ENCODE results near the gene CNOT3. TPM values are rescaled to one million over a fixed set of nuclear protein-coding genes. Genes with fewer than 3 reads are reported as not detected.

The CNOT3 gene
- total and polyA plus RNA-seq, 2 donors = 7.6 to 27.8 TPM

GRCh38 chr19:54160182-54160811 is 22.7 kb downstream of the CNOT3 start:
- Histone ChIP-seq H3K4me3 (ENCODE audit: low read length in 2 of 2) (peak overlapping the region; percentile 56 to 65), H3K4me1 (ENCODE audit: control insufficient read depth in 2 of 2, insufficient read depth in 2 of 2, low read length in 2 of 2) (peaks cover 27 to 61% of the 10 kb centered on the region in 2 donors), H3K9me3 (ENCODE audit: control insufficient read depth in 2 of 2, insufficient read depth in 1 of 2, low read length in 1 of 2) (peaks cover 0 to 19% of the 10 kb centered on the region in 2 donors), H3K27ac (ENCODE audit: low read depth in 1 of 2, low read length in 1 of 2) (peak overlapping the region; percentile 73 to 78), H3K27me3 (ENCODE audit: control insufficient read depth in 2 of 2, insufficient read depth in 1 of 2, low read length in 1 of 2) (peaks cover 6 to 35% of the 10 kb centered on the region in 2 donors), H3K36me3 (ENCODE audit: control insufficient read depth in 2 of 2, insufficient read depth in 2 of 2, low read length in 1 of 2) (peaks cover 29 to 34% of the 10 kb centered on the region in 2 donors)
- DNase-seq (ENCODE audit: low read depth in 6 of 9, low spot score in 9 of 9) = no peak
- 9% methylated on average over 28 of the region's 28 CpGs for WGBS

- no peak for DNase-seq (ENCODE audit: low read depth in 6 of 9, low spot score in 9 of 9)
- Histone ChIP-seq H3K4me1 (ENCODE audit: control insufficient read depth in 2 of 2, insufficient read depth in 2 of 2, low read length in 2 of 2) (peaks cover 23 to 56% of the 10 kb centered on the region in 2 donors), H3K27me3 (ENCODE audit: control insufficient read depth in 2 of 2, insufficient read depth in 1 of 2, low read length in 1 of 2) (peaks cover 6 to 41% of the 10 kb centered on the region in 2 donors), H3K9me3 (ENCODE audit: control insufficient read depth in 2 of 2, insufficient read depth in 1 of 2, low read length in 1 of 2) (peaks cover 0 to 24% of the 10 kb centered on the region in 2 donors), H3K27ac (ENCODE audit: low read depth in 1 of 2, low read length in 1 of 2) (no peak overlapping the region), H3K36me3 (ENCODE audit: control insufficient read depth in 2 of 2, insufficient read depth in 2 of 2, low read length in 1 of 2) (peaks cover 24 to 28% of the 10 kb centered on the region in 2 donors), H3K4me3 (ENCODE audit: low read length in 2 of 2) (peak overlapping the region; percentile 56 to 65)
- 74% methylated on average over 13 of the region's 13 CpGs for WGBS
Observed at GRCh38 chr19:54160854-54161253, 23.3 kb downstream of the CNOT3 start.

- no peak overlapping the region for H3K27ac ChIP-seq (ENCODE audit: low read depth in 1 of 2, low read length in 1 of 2)
- peak in 5 of 9 donors; percentile 42 to 74 (median 59) for DNase-seq (ENCODE audit: low read depth in 6 of 9, low spot score in 9 of 9)
- peak overlapping the region; percentile 22 to 44 for H3K4me3 ChIP-seq (ENCODE audit: low read length in 2 of 2)
- peaks cover 6 to 41% of the 10 kb centered on the region in 2 donors for H3K27me3 ChIP-seq (ENCODE audit: control insufficient read depth in 2 of 2, insufficient read depth in 1 of 2, low read length in 1 of 2)
- peaks cover 20 to 42% of the 10 kb centered on the region in 2 donors for H3K4me1 ChIP-seq (ENCODE audit: control insufficient read depth in 2 of 2, insufficient read depth in 2 of 2, low read length in 2 of 2)
- peaks cover 10 to 14% of the 10 kb centered on the region in 2 donors for H3K36me3 ChIP-seq (ENCODE audit: control insufficient read depth in 2 of 2, insufficient read depth in 2 of 2, low read length in 1 of 2)
- 4% methylated on average over 35 of the region's 35 CpGs for WGBS
- H3K9me3 ChIP-seq (ENCODE audit: control insufficient read depth in 2 of 2, insufficient read depth in 1 of 2, low read length in 1 of 2) = peaks cover 0 to 24% of the 10 kb centered on the region in 2 donors
Observed at GRCh38 chr19:54162241-54162805, 24.8 kb downstream of the CNOT3 start.

DNA sequence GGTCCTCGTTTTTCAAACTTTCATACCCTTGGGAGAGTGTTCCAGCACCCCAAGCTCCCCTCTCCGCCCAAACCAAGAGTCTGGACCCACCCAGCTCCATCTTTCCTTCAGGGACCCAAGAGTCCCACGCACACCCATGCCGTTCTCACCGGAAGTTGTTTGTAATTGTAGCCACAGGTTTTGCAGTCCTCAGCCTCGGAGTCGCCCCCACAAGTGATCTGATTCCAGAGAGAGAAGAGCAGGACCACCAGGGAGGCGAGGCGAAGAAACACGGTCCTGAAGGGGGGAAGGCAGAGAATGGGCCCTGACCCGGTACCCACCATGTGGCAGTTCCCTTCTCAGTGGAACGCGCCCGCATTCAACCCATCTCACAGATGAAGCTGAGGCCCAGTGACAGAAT is 25.3 kb downstream of the CNOT3 start:
- WGBS = 75% methylated on average over 14 of the region's 14 CpGs

GRCh38 chr19:54164369-54165068 is 27.0 kb downstream of the CNOT3 start:
- no peak overlapping the region for H3K4me3 ChIP-seq (ENCODE audit: low read length in 2 of 2)
- DNase-seq (ENCODE audit: low read depth in 6 of 9, low spot score in 9 of 9) = no peak
- H3K4me1 ChIP-seq (ENCODE audit: control insufficient read depth in 2 of 2, insufficient read depth in 2 of 2, low read length in 2 of 2) = peaks cover 12 to 31% of the 10 kb centered on the region in 2 donors

More for the DNA sequence above, 25.3 kb downstream of the CNOT3 start:
- Histone ChIP-seq H3K4me3 (ENCODE audit: low read length in 2 of 2) (peak overlapping the region in 1 of 2 donors; percentile 22), H3K27me3 (ENCODE audit: control insufficient read depth in 2 of 2, insufficient read depth in 1 of 2, low read length in 1 of 2) (peaks cover 6 to 41% of the 10 kb centered on the region in 2 donors), H3K27ac (ENCODE audit: low read depth in 1 of 2, low read length in 1 of 2) (peak overlapping the region in 1 of 2 donors; percentile 18), H3K36me3 (ENCODE audit: control insufficient read depth in 2 of 2, insufficient read depth in 2 of 2, low read length in 1 of 2) (peaks cover 4 to 8% of the 10 kb centered on the region in 2 donors), H3K4me1 (ENCODE audit: control insufficient read depth in 2 of 2, insufficient read depth in 2 of 2, low read length in 2 of 2) (peaks cover 20 to 41% of the 10 kb centered on the region in 2 donors), H3K9me3 (ENCODE audit: control insufficient read depth in 2 of 2, insufficient read depth in 1 of 2, low read length in 1 of 2) (peaks cover 0 to 24% of the 10 kb centered on the region in 2 donors)
- no peak for DNase-seq (ENCODE audit: low read depth in 6 of 9, low spot score in 9 of 9)

GRCh38 chr19:54165222-54165621 is 27.7 kb downstream of the CNOT3 start:
- H3K27ac ChIP-seq (ENCODE audit: low read depth in 1 of 2, low read length in 1 of 2) = no peak overlapping the region
- peaks cover 12 to 28% of the 10 kb centered on the region in 2 donors for H3K4me1 ChIP-seq (ENCODE audit: control insufficient read depth in 2 of 2, insufficient read depth in 2 of 2, low read length in 2 of 2)
- DNase-seq (ENCODE audit: low read depth in 6 of 9, low spot score in 9 of 9) = no peak
- H3K9me3 ChIP-seq (ENCODE audit: control insufficient read depth in 2 of 2, insufficient read depth in 1 of 2, low read length in 1 of 2) = peaks cover 0 to 24% of the 10 kb centered on the region in 2 donors
- WGBS = 96% methylated on average over 25 of the region's 25 CpGs
- no peak overlapping the region for H3K4me3 ChIP-seq (ENCODE audit: low read length in 2 of 2)
- H3K36me3 ChIP-seq (ENCODE audit: control insufficient read depth in 2 of 2, insufficient read depth in 2 of 2, low read length in 1 of 2) = no peaks in the 10 kb centered on the region
- peaks cover 6 to 41% of the 10 kb centered on the region in 2 donors for H3K27me3 ChIP-seq (ENCODE audit: control insufficient read depth in 2 of 2, insufficient read depth in 1 of 2, low read length in 1 of 2)

More at GRCh38 chr19:54164369-54165068, 27.0 kb downstream of the CNOT3 start:
- WGBS = 16% methylated on average over 37 of the region's 37 CpGs
- Histone ChIP-seq H3K9me3 (ENCODE audit: control insufficient read depth in 2 of 2, insufficient read depth in 1 of 2, low read length in 1 of 2) (peaks cover 0 to 24% of the 10 kb centered on the region in 2 donors), H3K27ac (ENCODE audit: low read depth in 1 of 2, low read length in 1 of 2) (no peak overlapping the region), H3K36me3 (ENCODE audit: control insufficient read depth in 2 of 2, insufficient read depth in 2 of 2, low read length in 1 of 2) (no peaks in the 10 kb centered on the region), H3K27me3 (ENCODE audit: control insufficient read depth in 2 of 2, insufficient read depth in 1 of 2, low read length in 1 of 2) (peaks cover 6 to 41% of the 10 kb centered on the region in 2 donors)

- peak in 8 of 9 donors; percentile 64 to 92 (median 84) for DNase-seq (ENCODE audit: low read depth in 6 of 9, low spot score in 9 of 9)
Observed at GRCh38 chr19:54168174-54168917, 30.8 kb downstream of the CNOT3 start.

GRCh38 chr19:54169149-54169740 is 31.7 kb downstream of the CNOT3 start:
- 96% methylated on average over 21 of the region's 21 CpGs for WGBS

More at GRCh38 chr19:54168174-54168917, 30.8 kb downstream of the CNOT3 start:
- peaks cover 0 to 3% of the 10 kb centered on the region in 2 donors for H3K4me1 ChIP-seq (ENCODE audit: control insufficient read depth in 2 of 2, insufficient read depth in 2 of 2, low read length in 2 of 2)
- no peak overlapping the region for H3K27ac ChIP-seq (ENCODE audit: low read depth in 1 of 2, low read length in 1 of 2)
- H3K4me3 ChIP-seq (ENCODE audit: low read length in 2 of 2) = no peak overlapping the region
- WGBS = 33% methylated on average over 25 of the region's 25 CpGs
- H3K27me3 ChIP-seq (ENCODE audit: control insufficient read depth in 2 of 2, insufficient read depth in 1 of 2, low read length in 1 of 2) = peaks cover 2 to 32% of the 10 kb centered on the region in 2 donors
- peaks cover 0 to 17% of the 10 kb centered on the region in 2 donors for H3K9me3 ChIP-seq (ENCODE audit: control insufficient read depth in 2 of 2, insufficient read depth in 1 of 2, low read length in 1 of 2)
- H3K36me3 ChIP-seq (ENCODE audit: control insufficient read depth in 2 of 2, insufficient read depth in 2 of 2, low read length in 1 of 2) = no peaks in the 10 kb centered on the region

More at GRCh38 chr19:54169149-54169740, 31.7 kb downstream of the CNOT3 start:
- Histone ChIP-seq H3K4me3 (ENCODE audit: low read length in 2 of 2) (no peak overlapping the region), H3K27ac (ENCODE audit: low read depth in 1 of 2, low read length in 1 of 2) (no peak overlapping the region), H3K27me3 (ENCODE audit: control insufficient read depth in 2 of 2, insufficient read depth in 1 of 2, low read length in 1 of 2) (peaks cover 2 to 23% of the 10 kb centered on the region in 2 donors), H3K36me3 (ENCODE audit: control insufficient read depth in 2 of 2, insufficient read depth in 2 of 2, low read length in 1 of 2) (no peaks in the 10 kb centered on the region), H3K9me3 (ENCODE audit: control insufficient read depth in 2 of 2, insufficient read depth in 1 of 2, low read length in 1 of 2) (peaks cover 0 to 14% of the 10 kb centered on the region in 2 donors), H3K4me1 (ENCODE audit: control insufficient read depth in 2 of 2, insufficient read depth in 2 of 2, low read length in 2 of 2) (peaks cover 0 to 3% of the 10 kb centered on the region in 2 donors)
- no peak for DNase-seq (ENCODE audit: low read depth in 6 of 9, low spot score in 9 of 9)

All from thymus (tissue), 11 donors.